ENCODE data around the gene RFWD3. TPM values are rescaled to one million over a fixed set of nuclear protein-coding genes. Genes with fewer than 3 reads are reported as not detected.
A peak's percentile ranks its signal among the peaks of the same experiment; 100 is the strongest.

Gene RFWD3
- total RNA-seq, 2 donors from 2014 or later, result 34.2 to 61.2 TPM

GRCh38 chr16:74626741-74627416, 39.8 kb downstream of the RFWD3 start:
- no peaks in the 10 kb centered on the region for H3K9me3 ChIP-seq (ENCODE audit: control insufficient read depth, low read length, poor library complexity, severe bottlenecking)
- Mint-ChIP-seq H3K27ac (peak overlapping the region; percentile 86), H3K27me3 (no peaks in the 10 kb centered on the region), H3K4me1 (peaks cover 13% of the 10 kb centered on the region), H3K4me3 (no peak overlapping the region), H3K36me3 (ENCODE audit: low read depth) (peaks cover 9% of the 10 kb centered on the region)
- ATAC-seq (no peak), DNase-seq (no peak)

- no peak for ATAC-seq
- Mint-ChIP-seq H3K27ac (no peak overlapping the region), H3K4me1 (peaks cover 13% of the 10 kb centered on the region), H3K4me3 (no peak overlapping the region), H3K36me3 (ENCODE audit: low read depth) (peaks cover 9% of the 10 kb centered on the region), H3K27me3 (no peaks in the 10 kb centered on the region)
- DNase-seq, result no peak
- no peaks in the 10 kb centered on the region for H3K9me3 ChIP-seq (ENCODE audit: control insufficient read depth, low read length, poor library complexity, severe bottlenecking)
Measured at GRCh38 chr16:74625500-74626350, 41.0 kb downstream of the RFWD3 start.

GRCh38 chr16:74623839-74624235, 42.8 kb downstream of the RFWD3 start:
- no peak for ATAC-seq
- H3K9me3 ChIP-seq (ENCODE audit: control insufficient read depth, low read length, poor library complexity, severe bottlenecking), result no peaks in the 10 kb centered on the region
- no peak for DNase-seq
- peaks cover 6% of the 10 kb centered on the region for H3K36me3 Mint-ChIP-seq (ENCODE audit: low read depth)
- H3K4me1 Mint-ChIP-seq, result peaks cover 13% of the 10 kb centered on the region
- no peaks in the 10 kb centered on the region for H3K27me3 Mint-ChIP-seq
- no peak overlapping the region for H3K4me3 Mint-ChIP-seq
- no peak overlapping the region for H3K27ac Mint-ChIP-seq

GRCh38 chr16:74623214-74623838, 43.4 kb downstream of the RFWD3 start:
- Mint-ChIP-seq H3K27ac (peak overlapping the region; percentile 82), H3K36me3 (ENCODE audit: low read depth) (peaks cover 6% of the 10 kb centered on the region), H3K4me1 (peaks cover 13% of the 10 kb centered on the region), H3K4me3 (no peak overlapping the region), H3K27me3 (no peaks in the 10 kb centered on the region)
- no peaks in the 10 kb centered on the region for H3K9me3 ChIP-seq (ENCODE audit: control insufficient read depth, low read length, poor library complexity, severe bottlenecking)
- peak; percentile 76 for ATAC-seq
- DNase-seq, result no peak

- H3K27me3 Mint-ChIP-seq, result no peaks in the 10 kb centered on the region
- H3K27ac Mint-ChIP-seq, result no peak overlapping the region
- H3K9me3 ChIP-seq (ENCODE audit: control insufficient read depth, low read length, poor library complexity, severe bottlenecking), result no peaks in the 10 kb centered on the region
- H3K4me1 Mint-ChIP-seq, result peaks cover 15% of the 10 kb centered on the region
- no peak overlapping the region for H3K4me3 Mint-ChIP-seq
- H3K36me3 Mint-ChIP-seq (ENCODE audit: low read depth), result peaks cover 2% of the 10 kb centered on the region
- ATAC-seq, result no peak
- no peak for DNase-seq
Measured at GRCh38 chr16:74622005-74622404, 44.7 kb downstream of the RFWD3 start.

- H3K4me1 Mint-ChIP-seq, result peaks cover 6% of the 10 kb centered on the region
- H3K27ac Mint-ChIP-seq, result peak overlapping the region; percentile 51
- no peak overlapping the region for H3K4me3 Mint-ChIP-seq
- DNase-seq (no peak), ATAC-seq (no peak)
- H3K9me3 ChIP-seq (ENCODE audit: control insufficient read depth, low read length, poor library complexity, severe bottlenecking), result no peaks in the 10 kb centered on the region
- no peaks in the 10 kb centered on the region for H3K36me3 Mint-ChIP-seq (ENCODE audit: low read depth)
- no peaks in the 10 kb centered on the region for H3K27me3 Mint-ChIP-seq
Measured at GRCh38 chr16:74617206-74617788, 49.4 kb downstream of the RFWD3 start.

- Mint-ChIP-seq H3K4me1 (peaks cover 16% of the 10 kb centered on the region), H3K36me3 (ENCODE audit: low read depth) (no peaks in the 10 kb centered on the region), H3K27me3 (no peaks in the 10 kb centered on the region), H3K27ac (no peak overlapping the region), H3K4me3 (no peak overlapping the region)
- H3K9me3 ChIP-seq (ENCODE audit: control insufficient read depth, low read length, poor library complexity, severe bottlenecking), result no peaks in the 10 kb centered on the region
- DNase-seq (no peak), ATAC-seq (no peak)
Measured at GRCh38 chr16:74611721-74612120, 55.0 kb downstream of the RFWD3 start.

- H3K36me3 Mint-ChIP-seq (ENCODE audit: low read depth), result no peaks in the 10 kb centered on the region
- peaks cover 35% of the 10 kb centered on the region for H3K4me1 Mint-ChIP-seq
- H3K27me3 Mint-ChIP-seq, result no peaks in the 10 kb centered on the region
- H3K9me3 ChIP-seq (ENCODE audit: control insufficient read depth, low read length, poor library complexity, severe bottlenecking), result no peaks in the 10 kb centered on the region
- DNase-seq, result peak; percentile 39 to 71 (median 43)
- peak; percentile 63 for ATAC-seq
- peak overlapping the region; percentile 84 for H3K4me3 Mint-ChIP-seq
- H3K27ac Mint-ChIP-seq, result peak overlapping the region; percentile 88
Measured at GRCh38 chr16:74608944-74609343, 57.7 kb downstream of the RFWD3 start.

- DNase-seq, result no peak
- no peaks in the 10 kb centered on the region for H3K27me3 Mint-ChIP-seq
- peaks cover 40% of the 10 kb centered on the region for H3K4me1 Mint-ChIP-seq
- no peak for ATAC-seq
- H3K4me3 Mint-ChIP-seq, result peak overlapping the region; percentile 84
- H3K9me3 ChIP-seq (ENCODE audit: control insufficient read depth, low read length, poor library complexity, severe bottlenecking), result no peaks in the 10 kb centered on the region
- peak overlapping the region; percentile 95 for H3K27ac Mint-ChIP-seq
- H3K36me3 Mint-ChIP-seq (ENCODE audit: low read depth), result no peaks in the 10 kb centered on the region
Measured at GRCh38 chr16:74608381-74608780, 58.3 kb downstream of the RFWD3 start.

GRCh38 chr16:74607962-74608356, 58.7 kb downstream of the RFWD3 start:
- peak overlapping the region; percentile 28 for H3K4me3 Mint-ChIP-seq
- peaks cover 43% of the 10 kb centered on the region for H3K4me1 Mint-ChIP-seq
- H3K9me3 ChIP-seq (ENCODE audit: control insufficient read depth, low read length, poor library complexity, severe bottlenecking), result no peaks in the 10 kb centered on the region
- no peak for DNase-seq
- H3K36me3 Mint-ChIP-seq (ENCODE audit: low read depth), result no peaks in the 10 kb centered on the region
- peak overlapping the region; percentile 95 for H3K27ac Mint-ChIP-seq
- no peak for ATAC-seq
- no peaks in the 10 kb centered on the region for H3K27me3 Mint-ChIP-seq

- peak overlapping the region; percentile 95 for H3K27ac Mint-ChIP-seq
- H3K4me3 Mint-ChIP-seq, result peak overlapping the region; percentile 98
- DNase-seq (no peak), ATAC-seq (peak; percentile 35)
- H3K36me3 Mint-ChIP-seq (ENCODE audit: low read depth), result no peaks in the 10 kb centered on the region
- peaks cover 47% of the 10 kb centered on the region for H3K4me1 Mint-ChIP-seq
- no peaks in the 10 kb centered on the region for H3K9me3 ChIP-seq (ENCODE audit: control insufficient read depth, low read length, poor library complexity, severe bottlenecking)
- H3K27me3 Mint-ChIP-seq, result no peaks in the 10 kb centered on the region
Measured at GRCh38 chr16:74607310-74607961, 59.2 kb downstream of the RFWD3 start.

- Mint-ChIP-seq H3K36me3 (ENCODE audit: low read depth) (no peaks in the 10 kb centered on the region), H3K27ac (peak within 1 kb of the TSS; percentile 95), H3K27me3 (no peaks in the 10 kb centered on the region), H3K4me3 (peak within 1 kb of the TSS; percentile 98), H3K4me1 (peaks cover 48% of the 10 kb centered on the region)
- no peaks in the 10 kb centered on the region for H3K9me3 ChIP-seq (ENCODE audit: control insufficient read depth, low read length, poor library complexity, severe bottlenecking)
- DNase-seq (peak; percentile 84 to 89 (median 87)), ATAC-seq (peak; percentile 88)
Measured at GRCh38 chr16:74606521-74607309, 60.0 kb downstream of the RFWD3 start, which contains the start of gene GLG1. Gene GLG1, minus strand, starts transcription at chr16:74607114. Its CDS starts 20 bp downstream, at chr16:74607094.
